HG03159 (cell line): Measurements from ENCODE around the gene TBC1D14.

Experiments
- ATAC-seq: cut with Tn5 transposase; IDR thresholded peaks from one replicate; pipeline ENCODE4 v1.9.1; 2021; ENCODE audit warnings: mild to moderate bottlenecking, moderate library complexity; ENCODE audit not compliant: unreplicated experiment

TBC1D14 gene

GRCh38 chr4:6992728-6993677 is 83.4 kb downstream of the TBC1D14 start:
- ATAC-seq, result peak; percentile 56

- no peak for ATAC-seq
Measured at GRCh38 chr4:6996481-6996880, 86.9 kb downstream of the TBC1D14 start.

GRCh38 chr4:6999172-7000086 is 89.8 kb downstream of the TBC1D14 start:
- no peak for ATAC-seq

GRCh38 chr4:7000421-7001176 is 91.0 kb downstream of the TBC1D14 start:
- no peak for ATAC-seq

- ATAC-seq, result no peak
Measured at GRCh38 chr4:7001271-7001670, 91.6 kb downstream of the TBC1D14 start.

GRCh38 chr4:7002336-7002735 is 92.7 kb downstream of the TBC1D14 start:
- ATAC-seq, result no peak

GRCh38 chr4:7003176-7003878 is 93.7 kb downstream of the TBC1D14 start:
- no peak for ATAC-seq

GRCh38 chr4:7003879-7004240 is 94.2 kb downstream of the TBC1D14 start:
- no peak for ATAC-seq

- ATAC-seq, result no peak
Measured at GRCh38 chr4:7004331-7004730, 94.7 kb downstream of the TBC1D14 start.

GRCh38 chr4:7005571-7005970 is 95.9 kb downstream of the TBC1D14 start:
- no peak for ATAC-seq

GRCh38 chr4:7006411-7006810 is 96.8 kb downstream of the TBC1D14 start:
- no peak for ATAC-seq

GRCh38 chr4:7007142-7007907 is 97.7 kb downstream of the TBC1D14 start:
- no peak for ATAC-seq

- ATAC-seq, result no peak
Measured at GRCh38 chr4:7007944-7008343, 98.3 kb downstream of the TBC1D14 start.

- no peak for ATAC-seq
Measured at GRCh38 chr4:7009564-7009963, 99.9 kb downstream of the TBC1D14 start.

- no peak for ATAC-seq
Measured at GRCh38 chr4:7013175-7013574, 103.5 kb downstream of the TBC1D14 start.

- no peak for ATAC-seq
Measured at GRCh38 chr4:7014815-7015214, 105.2 kb downstream of the TBC1D14 start.

- ATAC-seq, result no peak
Measured at GRCh38 chr4:7015383-7016035, 105.9 kb downstream of the TBC1D14 start.

GRCh38 chr4:7016086-7016485 is 106.5 kb downstream of the TBC1D14 start:
- ATAC-seq, result no peak

- no peak for ATAC-seq
Measured at GRCh38 chr4:7016512-7016911, 106.9 kb downstream of the TBC1D14 start.
